ENCODE results near the gene SLU7. TPM values are rescaled to one million over a fixed set of nuclear protein-coding genes. Genes with fewer than 3 reads are reported as not detected.
A peak's percentile ranks its signal among the peaks of the same experiment; 100 is the strongest.

SLU7 gene
- total RNA-seq, 1 donor from 2014 or later, result 46.3 TPM

GRCh38 chr5:160366230-160366629, 52.7 kb downstream of the SLU7 start:
- no peak for DNase-seq

GRCh38 chr5:160363660-160364395, 55.1 kb downstream of the SLU7 start:
- DNase-seq, result no peak

- no peak for DNase-seq
Measured at GRCh38 chr5:160363211-160363610, 55.7 kb downstream of the SLU7 start.

- DNase-seq, result no peak
Measured at GRCh38 chr5:160361624-160362228, 57.2 kb downstream of the SLU7 start.

GRCh38 chr5:160360310-160360709, 58.6 kb downstream of the SLU7 start:
- DNase-seq, result no peak

GRCh38 chr5:160359816-160360215, 59.1 kb downstream of the SLU7 start:
- no peak for DNase-seq

- DNase-seq, result no peak
Measured at GRCh38 chr5:160359242-160359641, 59.6 kb downstream of the SLU7 start.

GRCh38 chr5:160357861-160358411, 60.9 kb downstream of the SLU7 start:
- DNase-seq, result no peak

GRCh38 chr5:160357394-160357793, 61.5 kb downstream of the SLU7 start:
- DNase-seq, result no peak

GRCh38 chr5:160356550-160357347, 62.1 kb downstream of the SLU7 start:
- no peak for DNase-seq

GRCh38 chr5:160354666-160355065, 64.2 kb downstream of the SLU7 start:
- no peak for DNase-seq

- peak; percentile 24 for DNase-seq
Measured at GRCh38 chr5:160353379-160353778, 65.5 kb downstream of the SLU7 start.

- DNase-seq, result no peak
Measured at GRCh38 chr5:160352308-160352707, 66.6 kb downstream of the SLU7 start.

Other genes starting within 250 kb of the SLU7 start
- 1.4 TPM for gene FABP6, start 189.6 kb downstream of the SLU7 start, total RNA-seq
- 0.78 TPM for gene CCNJL, start 106.5 kb downstream of the SLU7 start, total RNA-seq
- gene C1QTNF2, start 48.5 kb downstream of the SLU7 start, total RNA-seq, result 3.1 TPM
- gene FAM200C, start 19.0 kb downstream of the SLU7 start, total RNA-seq, result 37.6 TPM
- 10.8 TPM for gene PTTG1, start 2.8 kb upstream of the SLU7 start, total RNA-seq